ENCODE data around the gene PATL2. TPM values are rescaled to one million over a fixed set of nuclear protein-coding genes. Genes with fewer than 3 reads are reported as not detected.

The PATL2 gene
- total RNA-seq, 1 experiment from 2014 or later = 0.49 TPM

GRCh38 chr15:44667039-44667360 is 44.1 kb downstream of the PATL2 start:
- DNase-seq (ENCODE audit: low read depth, low spot score) (no peak), ATAC-seq (no peak)
- no TSS peak for BruUV-seq (replicated peaks)
- H3K9me3 ChIP-seq (ENCODE audit: control insufficient read depth, insufficient read depth, low read depth, low read length) = no peaks in the 10 kb centered on the region
- ChIA-PET CTCF (no interaction called here), POLR2A (no interaction called here)
- no peak overlapping the region for H3K27ac ChIP-seq (ENCODE audit: low read length)
- intact Hi-C loops (cut with micrococcal nuclease; ENCODE audit: unreplicated experiment) = no loop called here
- 0 out of 4 replicates have a peak overlapping the region, but pooled peaks of 1 of the 2 experiments have one; percentile 8 for H3K4me3 ChIP-seq (ENCODE audit: low read depth in 2 of 2, low read length in 2 of 2)
- peaks cover 10% of the 10 kb centered on the region for H3K4me1 ChIP-seq (ENCODE audit: control insufficient read depth, insufficient read depth, low read length)
- H3K36me3 ChIP-seq (ENCODE audit: control insufficient read depth, insufficient read depth, low read length) = no peaks in the 10 kb centered on the region; the same call in 1 of the 2 replicates
- in situ Hi-C loops (cut with HindIII; ENCODE audit: low pct_unique_long_range_greater_than_20kb, low sequenced_read_pairs) = no loop called here
- H3K27me3 ChIP-seq (ENCODE audit: control insufficient read depth, insufficient read depth, low read length) = no peaks in the 10 kb centered on the region
- TF ChIP-seq TCF7L2 (IDR thresholded peaks at IDR 0.05; ENCODE audit: low read depth, low read length) (no peak), POLR2AphosphoS5 (IDR thresholded peaks at IDR 0.05; ENCODE audit: low read depth, low read length) (no peak), CTCF (IDR thresholded peaks at IDR 0.05) (no peak), SIN3A (IDR thresholded peaks at IDR 0.05; ENCODE audit: borderline replicate concordance, insufficient read depth, low read depth, low read length) (no peak)

- Histone ChIP-seq H3K4me3 (ENCODE audit: low read depth in 2 of 2, low read length in 2 of 2) (0 out of 4 replicates have a peak overlapping the region, but pooled peaks of 1 of the 2 experiments have one; percentile 8), H3K4me1 (ENCODE audit: control insufficient read depth, insufficient read depth, low read length) (peaks cover 15% of the 10 kb centered on the region), H3K27ac (ENCODE audit: low read length) (no peak overlapping the region), H3K36me3 (ENCODE audit: control insufficient read depth, insufficient read depth, low read length) (no peaks in the 10 kb centered on the region; the same call in 1 of the 2 replicates), H3K27me3 (ENCODE audit: control insufficient read depth, insufficient read depth, low read length) (no peaks in the 10 kb centered on the region), H3K9me3 (ENCODE audit: control insufficient read depth, insufficient read depth, low read depth, low read length) (no peaks in the 10 kb centered on the region)
- TF ChIP-seq CTCF (IDR thresholded peaks at IDR 0.05) (no peak), POLR2AphosphoS5 (IDR thresholded peaks at IDR 0.05; ENCODE audit: low read depth, low read length) (no peak), TCF7L2 (IDR thresholded peaks at IDR 0.05; ENCODE audit: low read depth, low read length) (no peak), SIN3A (IDR thresholded peaks at IDR 0.05; ENCODE audit: borderline replicate concordance, insufficient read depth, low read depth, low read length) (no peak), REST (IDR thresholded peaks at IDR 0.05; ENCODE audit: insufficient read depth in 1 of 2, low read depth in 2 of 2, low read length in 1 of 2) (no peak)
- intact Hi-C loops (cut with micrococcal nuclease; ENCODE audit: unreplicated experiment) = no loop called here
- in situ Hi-C loops (cut with HindIII; ENCODE audit: low pct_unique_long_range_greater_than_20kb, low sequenced_read_pairs) = no loop called here
- POLR2A ChIA-PET = no interaction called here
- DNase-seq (ENCODE audit: low read depth, low spot score) (no peak), ATAC-seq (no peak)
- no TSS peak for BruUV-seq (replicated peaks)
- CTCF ChIA-PET = interaction anchor here (0.5 kb wide), 1 partner anchor 251 kb away, joined by 5 read pairs; no protein-coding TSS in a partner anchor
Measured at GRCh38 chr15:44666210-44667038, 44.7 kb downstream of the PATL2 start.

All from Panc1 (cell line).